ENCODE results near the gene CDKN1C.

Gene CDKN1C

DNA sequence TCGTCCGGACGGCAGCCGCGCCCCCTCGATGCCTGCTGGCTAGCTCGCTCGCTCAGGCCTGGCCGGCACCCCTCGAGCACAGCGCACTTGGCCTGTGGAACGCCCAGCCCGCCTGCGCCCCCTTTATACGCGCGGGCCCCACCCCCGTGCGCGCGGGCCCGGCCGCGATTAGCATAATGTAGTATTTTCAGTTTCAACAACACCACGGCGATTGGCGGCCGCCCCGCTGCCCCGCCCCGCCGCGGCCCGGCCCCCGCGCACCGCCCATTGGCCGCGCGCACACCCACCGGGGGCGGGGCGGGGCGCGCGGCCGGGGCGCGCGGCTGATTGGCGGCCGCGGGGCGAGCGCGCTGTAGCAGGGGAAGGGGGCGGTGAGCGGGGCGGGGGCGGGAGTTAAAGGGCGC, at the start of gene CDKN1C:
Gene CDKN1C, minus strand, starts transcription at position 98 of the 404 bp plus-strand sequence. CDS start 319 bp downstream, outside the sequence.
- DNase-seq, result peak in 13 of 14 donors; percentile 14 to 91 (median 74)

DNA sequence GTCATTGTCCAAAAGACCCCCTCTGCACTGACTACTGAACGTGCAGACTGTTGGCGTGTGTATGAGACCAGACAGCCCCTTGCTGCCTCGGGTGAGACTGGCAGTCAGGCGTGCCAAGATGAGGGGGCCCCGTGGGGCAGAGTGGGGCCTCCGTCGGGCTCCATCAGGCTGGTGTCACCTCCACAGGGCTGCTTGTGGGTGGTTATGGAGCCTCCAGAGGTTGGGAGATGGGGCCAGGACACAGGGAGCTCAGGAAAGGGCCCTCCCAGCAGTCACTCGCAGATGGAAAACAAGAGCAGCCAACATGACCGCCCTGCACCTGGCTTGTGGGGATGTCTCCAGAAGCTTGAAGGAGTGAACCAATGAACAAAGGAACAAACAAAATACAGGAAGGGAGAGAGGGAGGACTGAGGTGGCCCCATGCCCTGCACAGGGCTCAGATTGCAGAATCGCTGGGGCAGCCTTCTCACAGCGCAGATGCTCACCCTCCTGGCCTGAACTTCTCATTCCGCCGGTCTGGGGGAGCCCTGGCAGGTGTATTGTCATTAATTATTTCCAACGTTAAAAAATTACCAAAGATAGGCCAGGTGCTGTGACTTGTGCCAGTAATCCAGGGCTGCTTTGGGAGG, 49.1 kb upstream of the CDKN1C start:
- DNase-seq, result no peak

DNA sequence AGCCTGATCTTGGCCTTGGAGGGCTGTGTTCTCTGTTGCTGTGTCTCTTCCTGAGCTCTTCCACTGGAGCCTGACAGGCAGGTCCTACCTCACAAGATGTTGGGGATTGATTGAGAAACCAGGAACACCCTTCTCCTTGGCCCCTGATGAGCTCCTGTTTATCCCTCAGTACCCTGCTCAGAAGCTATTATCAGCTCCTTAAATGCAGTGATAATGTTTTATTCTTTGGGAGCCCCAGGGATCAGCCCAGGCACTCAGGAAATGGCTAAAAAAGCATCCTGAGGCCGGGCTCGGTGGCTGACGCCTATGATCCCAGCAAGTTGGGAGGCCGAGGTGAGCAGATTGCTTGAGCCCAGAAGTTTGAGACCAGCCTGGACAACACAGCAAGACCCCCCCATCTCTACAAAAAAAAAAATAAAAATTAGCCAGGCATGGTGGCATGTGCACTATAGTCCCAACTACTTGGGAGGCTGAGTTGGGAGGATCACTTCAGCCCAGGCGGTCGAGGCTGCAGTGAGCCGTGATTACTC, 48.5 kb upstream of the CDKN1C start:
- DNase-seq, result no peak

DNA sequence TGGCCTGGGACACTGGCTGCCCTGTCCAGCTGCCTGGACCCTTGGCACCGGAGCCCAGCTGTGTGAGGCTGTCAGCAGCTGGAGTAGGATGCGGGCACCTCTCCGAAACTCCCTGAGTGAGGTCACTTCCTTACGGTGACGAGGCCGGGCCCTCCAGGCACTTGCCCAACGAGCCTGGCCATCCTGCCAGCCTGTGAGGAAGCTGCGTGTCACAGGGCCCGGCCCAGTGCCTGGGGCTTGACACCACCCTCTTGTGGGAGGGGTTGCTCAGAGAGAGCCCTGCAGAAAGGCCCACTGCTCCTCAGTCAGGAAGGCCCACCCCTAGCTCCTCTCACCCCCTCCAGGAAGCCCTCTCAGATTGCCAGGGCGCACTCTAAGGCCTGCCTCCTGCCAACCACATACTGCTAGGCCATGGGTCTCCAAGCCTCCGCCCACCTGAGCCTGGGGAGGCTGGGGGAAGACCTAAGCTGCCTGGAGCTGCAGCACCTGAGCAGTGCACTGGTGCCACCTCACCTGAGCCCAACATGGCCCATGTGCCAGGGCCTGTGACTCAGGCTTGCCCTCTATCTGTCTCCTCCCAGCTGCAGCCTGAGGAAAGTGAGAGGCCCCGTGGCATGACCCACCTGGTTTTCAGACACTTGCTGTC, 47.9 kb upstream of the CDKN1C start:
- peak in 2 of 14 donors; percentile 24 to 41 for DNase-seq

DNA sequence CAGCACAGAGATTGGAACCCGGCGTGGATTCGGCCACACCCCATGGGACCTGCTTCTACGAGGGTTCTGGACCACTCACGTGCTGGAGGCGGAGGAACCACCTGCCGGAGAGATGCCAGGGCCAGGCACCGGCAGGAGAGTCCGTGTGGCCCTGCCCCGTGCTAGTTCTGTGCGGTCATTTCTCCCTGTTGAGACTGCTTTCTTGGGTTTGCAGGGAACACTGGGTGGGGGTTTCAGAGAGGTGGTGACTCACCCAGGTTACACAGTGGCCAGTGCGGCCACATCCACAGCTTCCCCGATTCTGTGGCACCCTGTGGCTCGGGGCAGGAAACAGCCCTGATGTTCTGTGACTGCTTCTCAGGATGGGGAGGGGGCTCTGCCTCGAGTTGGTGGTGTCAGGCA, 47.3 kb upstream of the CDKN1C start:
- no peak for DNase-seq

DNA sequence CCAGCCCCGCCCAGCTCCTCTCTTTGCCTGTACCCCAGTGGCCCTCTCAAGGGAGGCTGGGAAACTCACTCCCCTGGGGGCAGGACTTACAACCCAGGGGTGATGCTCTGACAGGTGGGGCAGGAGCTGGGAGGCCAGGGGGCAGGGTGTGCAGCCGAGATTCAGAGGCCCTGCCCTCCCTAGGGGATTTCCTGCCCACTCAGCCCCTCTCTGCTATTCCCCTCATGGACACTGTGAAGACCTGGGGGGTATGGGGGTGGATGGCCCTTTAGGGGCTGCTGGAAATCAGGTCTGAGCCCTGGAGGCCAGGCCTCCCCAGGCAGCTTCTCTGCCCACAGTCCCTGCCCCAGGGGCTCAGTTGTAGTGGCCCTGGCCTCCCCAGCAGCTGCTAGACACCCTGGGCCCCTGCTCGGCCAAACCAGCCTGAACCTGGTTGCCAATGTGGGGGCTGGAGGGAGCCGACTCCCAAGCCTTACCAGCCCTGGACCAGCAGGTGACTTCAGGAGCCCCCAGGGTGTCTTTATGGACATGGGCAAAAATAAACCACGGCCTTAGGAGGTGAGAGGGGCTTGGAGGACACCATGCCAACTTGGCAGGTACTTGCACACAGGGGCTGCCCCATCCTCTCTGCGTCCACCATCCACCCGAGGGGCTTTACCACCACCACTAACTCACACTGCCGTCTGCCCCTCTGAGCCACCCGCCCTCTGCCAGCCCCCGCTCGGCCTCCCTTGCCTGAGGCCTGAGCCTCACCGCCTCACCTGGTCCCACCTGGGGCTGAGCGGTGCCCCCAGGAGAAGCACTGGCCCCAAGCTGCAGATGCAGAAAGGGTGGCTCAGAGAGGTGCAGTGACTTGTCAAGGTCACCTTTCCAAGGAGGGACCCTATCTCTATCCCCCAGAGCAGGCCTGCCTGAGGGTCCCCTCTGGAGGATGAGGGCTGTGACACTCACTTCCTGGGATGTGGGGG, 46.5 kb upstream of the CDKN1C start:
- no peak for DNase-seq

DNA sequence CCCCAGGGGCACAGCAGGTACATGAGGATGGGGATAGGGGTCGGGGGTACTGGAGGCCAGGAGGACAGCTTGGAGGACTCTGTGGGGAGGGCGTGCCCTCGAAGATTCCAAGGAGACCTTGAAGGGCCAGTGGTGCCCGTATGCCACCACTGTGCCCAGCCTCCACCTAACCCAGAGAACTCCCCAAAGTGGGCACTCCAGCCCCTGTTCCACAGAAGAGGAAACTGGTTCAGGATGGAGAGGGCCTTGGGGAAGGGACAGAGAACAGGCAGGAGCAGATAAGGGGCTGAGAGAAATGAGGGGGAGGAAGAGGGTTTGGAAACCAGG, 45.8 kb upstream of the CDKN1C start:
- no peak for DNase-seq

DNA sequence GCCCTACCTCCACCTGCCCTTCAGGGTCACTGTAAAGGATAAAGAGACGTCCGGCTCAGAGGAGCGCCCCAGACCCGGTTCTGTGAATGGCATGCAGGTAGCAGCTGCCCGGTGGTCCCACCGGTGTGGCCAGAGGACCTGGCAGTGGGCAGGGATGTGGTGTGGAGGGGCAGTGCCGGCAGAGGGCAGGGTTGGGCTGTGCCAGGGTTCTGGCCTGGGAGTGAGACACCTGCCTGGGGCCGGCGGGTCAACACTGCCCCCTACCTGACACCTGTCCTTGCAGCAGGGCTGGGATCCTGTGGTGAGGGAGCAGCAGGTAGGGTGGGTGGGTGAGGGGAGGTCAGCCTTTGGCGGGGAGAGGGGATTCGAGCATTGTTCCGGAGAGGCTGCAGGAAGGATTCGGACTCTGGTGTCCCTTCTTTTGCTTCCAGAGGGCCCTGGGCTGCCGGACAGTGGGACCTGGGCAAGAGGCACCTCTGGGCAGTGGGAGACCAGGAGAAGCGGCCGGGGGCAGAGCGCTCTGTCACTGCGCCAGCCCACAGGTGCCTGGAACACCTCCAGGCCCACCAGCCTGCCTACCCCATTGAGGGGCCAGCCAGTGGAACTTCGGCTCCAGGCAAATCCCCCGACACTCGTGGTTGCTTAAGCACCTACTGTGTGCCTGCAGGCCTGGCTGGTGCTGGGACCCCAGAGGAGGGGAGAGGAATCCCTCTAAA, 45.3 kb upstream of the CDKN1C start:
- peak in 1 of 14 donors; percentile 21 for DNase-seq

DNA sequence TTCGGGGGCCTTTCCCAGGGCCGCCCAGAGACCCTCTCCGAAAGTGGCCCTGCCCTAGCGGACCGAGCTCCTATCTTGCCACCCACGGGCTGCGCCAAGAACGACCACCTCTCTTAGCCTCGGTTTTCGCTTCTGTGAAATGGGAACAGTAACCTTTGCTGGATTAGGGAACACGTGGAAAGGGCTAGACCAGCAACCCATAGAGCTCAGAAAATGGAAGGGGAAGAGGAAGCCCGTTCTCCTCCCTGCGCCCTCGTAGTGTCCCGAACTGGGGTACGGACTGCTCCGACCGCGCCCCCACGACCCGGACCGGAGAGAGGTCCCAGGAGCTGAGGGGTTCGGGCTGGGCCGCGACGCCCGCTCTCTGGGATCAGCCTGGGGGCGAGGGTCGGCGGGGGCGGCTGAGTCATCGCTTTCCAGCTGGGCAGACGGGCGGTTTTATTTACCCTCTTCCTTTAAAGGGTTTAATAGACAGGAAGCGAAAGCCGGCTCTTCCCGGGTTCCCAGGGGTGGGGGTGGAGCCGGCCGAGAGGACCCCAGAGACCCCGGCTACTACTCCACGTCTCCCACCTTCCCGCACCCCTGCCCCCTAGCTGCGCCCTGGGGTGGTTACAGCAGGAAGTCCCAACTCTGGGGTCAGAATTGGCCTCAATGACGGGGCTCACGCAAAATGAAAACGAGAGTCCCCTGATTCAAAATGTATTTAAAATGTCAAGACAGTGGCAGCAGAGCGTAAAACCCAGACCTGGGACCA, 44.6 kb upstream of the CDKN1C start:
- DNase-seq, result no peak

DNA sequence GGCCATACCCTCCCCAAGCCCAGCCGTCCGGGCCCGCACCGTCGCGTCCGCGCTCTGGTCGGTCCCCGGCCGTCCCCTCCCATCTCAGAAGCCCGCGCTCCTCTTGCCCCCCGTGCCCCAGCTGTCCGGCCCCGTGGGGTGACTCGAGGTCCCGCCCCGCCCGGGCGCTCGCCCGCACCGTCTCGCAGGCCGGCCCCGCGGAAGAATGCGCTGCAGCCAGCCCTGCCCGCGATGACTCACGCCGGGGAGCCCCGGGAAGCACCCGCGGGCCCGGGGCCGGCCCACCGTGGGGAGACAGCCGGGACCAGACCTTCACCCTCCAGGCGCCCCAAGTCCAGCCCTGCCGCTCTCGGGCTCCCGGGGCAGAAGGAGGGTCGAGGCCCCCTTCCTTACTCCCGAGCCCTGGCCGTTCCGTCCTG, 44.0 kb upstream of the CDKN1C start:
- no peak for DNase-seq

DNA sequence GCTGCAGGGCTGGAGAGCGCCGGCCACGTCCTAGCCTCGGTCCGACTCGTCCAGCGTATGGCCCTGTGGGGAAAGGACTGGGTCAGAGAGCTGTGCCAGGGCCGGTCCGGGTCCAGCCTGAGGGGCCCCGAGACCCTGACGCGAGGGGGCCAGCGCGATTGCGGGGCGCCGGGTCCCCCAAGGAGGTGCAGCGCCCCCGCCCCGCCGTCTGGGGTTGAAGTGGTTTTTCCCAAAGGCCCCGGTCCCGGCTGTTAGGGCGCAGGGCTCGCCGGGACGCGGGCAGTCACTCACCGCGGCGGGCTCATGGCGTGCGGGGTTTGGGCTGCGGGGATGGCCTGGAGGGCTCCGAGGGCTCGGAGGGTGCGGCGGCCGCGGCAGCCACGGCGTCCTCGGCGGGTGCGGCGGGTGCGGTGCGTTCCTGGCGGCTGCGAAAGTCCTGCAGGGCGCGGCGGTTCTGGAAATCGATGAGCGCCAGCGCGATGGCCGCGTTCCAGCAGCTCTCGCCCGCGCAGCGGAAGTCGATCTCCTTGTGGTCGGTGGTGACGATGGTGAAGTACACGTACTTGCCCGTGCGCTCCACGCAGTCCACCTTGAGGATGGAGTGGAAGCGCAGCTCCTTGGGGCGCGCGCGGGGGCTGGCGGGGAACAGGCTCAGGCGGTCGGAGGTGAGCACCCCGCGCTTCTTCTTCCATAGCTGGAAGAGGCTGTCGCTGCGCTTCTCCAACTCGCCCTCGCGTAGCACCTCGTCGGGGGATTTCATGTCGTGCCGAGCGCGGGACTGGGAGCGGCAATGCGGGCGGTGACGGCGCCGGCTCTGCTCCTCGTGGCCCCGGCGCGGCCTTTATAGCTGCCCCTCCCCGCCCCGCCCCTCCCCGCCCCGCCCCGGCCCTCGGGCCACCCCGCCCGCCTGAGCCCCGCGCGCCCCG, 43.3 kb upstream of the CDKN1C start, which contains the start of gene PHLDA2:
Gene PHLDA2, minus strand, starts transcription at position 816 of the 926 bp plus-strand sequence. Its CDS starts 56 bp downstream, at position 760.
- no peak for DNase-seq

DNA sequence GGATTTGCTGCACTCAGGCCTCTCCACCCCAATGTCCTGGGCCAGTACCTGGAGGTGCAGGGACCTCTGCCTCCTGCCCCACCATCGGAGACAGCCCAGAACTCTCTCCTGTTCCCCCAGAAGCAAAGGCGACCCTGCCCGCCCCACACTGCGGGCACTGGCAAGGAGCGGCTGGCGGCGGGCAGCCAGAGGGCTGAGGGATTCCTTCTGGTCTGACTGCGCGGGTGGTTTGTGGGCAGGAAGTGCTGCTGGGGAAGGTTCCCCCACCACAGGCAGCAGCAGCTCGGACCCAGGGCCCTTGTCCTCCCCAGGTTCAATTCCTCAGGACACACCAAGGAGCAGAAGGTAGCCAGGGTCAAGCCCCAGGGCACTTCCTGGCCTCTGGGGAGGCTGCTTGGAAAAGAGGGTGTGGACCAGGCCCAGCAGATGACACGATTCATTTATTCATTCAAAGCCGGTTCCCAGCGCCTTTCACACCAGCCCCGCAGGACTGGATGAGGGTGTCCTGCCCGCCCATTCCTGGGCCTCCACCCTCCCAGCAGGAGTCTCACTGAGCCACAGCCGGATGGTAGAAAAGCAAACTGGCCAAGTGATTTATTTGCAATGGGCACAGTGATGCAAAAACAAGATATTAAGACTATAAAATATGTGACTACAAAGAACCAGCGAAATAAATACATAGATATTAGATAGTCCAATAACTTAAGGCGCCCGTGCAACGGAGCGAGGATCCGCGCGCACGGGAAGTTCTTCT, 42.5 kb upstream of the CDKN1C start:
- DNase-seq, result no peak

DNA sequence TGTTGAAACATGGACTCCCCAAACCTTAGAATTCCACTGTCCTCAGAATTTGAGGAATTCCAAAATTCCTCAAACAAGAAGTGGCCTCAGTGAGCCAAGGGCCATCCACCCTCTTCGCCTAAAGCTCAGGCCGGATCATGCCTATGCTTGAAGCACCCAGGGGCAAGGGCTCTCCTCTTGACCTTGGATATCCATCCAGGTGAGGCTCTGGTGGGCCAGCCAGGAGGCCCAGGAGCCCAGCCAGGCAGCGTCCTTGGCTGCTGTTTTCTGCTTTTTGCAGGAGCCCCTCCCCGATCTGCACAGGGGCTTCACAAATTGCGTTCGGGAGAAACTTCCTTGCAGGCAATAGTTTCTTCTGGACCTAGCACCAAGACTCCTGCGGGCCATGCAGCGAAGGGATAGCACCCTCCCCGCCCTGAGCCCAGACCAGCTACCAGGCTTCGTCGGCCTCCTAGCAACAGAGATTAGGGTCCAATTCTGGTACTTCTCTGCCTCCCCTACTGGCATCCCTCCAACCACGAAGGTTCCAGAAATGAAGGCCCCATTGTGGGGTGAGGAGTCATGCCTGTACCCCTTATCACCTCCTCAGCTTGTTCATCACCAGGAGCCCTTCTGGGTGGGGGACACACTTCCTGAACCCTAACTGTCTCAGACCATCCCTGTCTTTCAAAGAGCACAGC, 41.7 kb upstream of the CDKN1C start:
- no peak for DNase-seq

DNA sequence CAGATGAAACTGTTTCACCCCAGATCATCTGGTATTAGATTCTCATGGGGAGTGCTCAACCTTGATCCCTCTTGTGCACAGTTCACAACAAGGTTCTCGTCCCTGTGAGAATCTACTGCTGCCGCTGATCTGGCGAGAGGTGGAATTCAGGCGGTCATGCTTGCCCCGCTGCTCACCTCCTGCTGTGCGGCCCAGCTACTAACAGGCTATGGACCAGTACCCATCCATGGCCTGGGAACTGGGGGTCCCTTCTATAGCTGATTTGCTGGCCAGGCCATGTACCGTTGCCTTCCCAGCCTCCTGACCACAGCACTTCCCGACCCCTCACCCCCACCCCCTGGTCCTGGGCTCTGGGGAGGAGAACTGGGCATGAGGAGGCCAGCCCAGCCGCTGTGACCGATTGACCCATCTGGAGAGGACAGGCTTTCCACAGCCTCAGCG, 41.1 kb upstream of the CDKN1C start:
- no peak for DNase-seq

DNA sequence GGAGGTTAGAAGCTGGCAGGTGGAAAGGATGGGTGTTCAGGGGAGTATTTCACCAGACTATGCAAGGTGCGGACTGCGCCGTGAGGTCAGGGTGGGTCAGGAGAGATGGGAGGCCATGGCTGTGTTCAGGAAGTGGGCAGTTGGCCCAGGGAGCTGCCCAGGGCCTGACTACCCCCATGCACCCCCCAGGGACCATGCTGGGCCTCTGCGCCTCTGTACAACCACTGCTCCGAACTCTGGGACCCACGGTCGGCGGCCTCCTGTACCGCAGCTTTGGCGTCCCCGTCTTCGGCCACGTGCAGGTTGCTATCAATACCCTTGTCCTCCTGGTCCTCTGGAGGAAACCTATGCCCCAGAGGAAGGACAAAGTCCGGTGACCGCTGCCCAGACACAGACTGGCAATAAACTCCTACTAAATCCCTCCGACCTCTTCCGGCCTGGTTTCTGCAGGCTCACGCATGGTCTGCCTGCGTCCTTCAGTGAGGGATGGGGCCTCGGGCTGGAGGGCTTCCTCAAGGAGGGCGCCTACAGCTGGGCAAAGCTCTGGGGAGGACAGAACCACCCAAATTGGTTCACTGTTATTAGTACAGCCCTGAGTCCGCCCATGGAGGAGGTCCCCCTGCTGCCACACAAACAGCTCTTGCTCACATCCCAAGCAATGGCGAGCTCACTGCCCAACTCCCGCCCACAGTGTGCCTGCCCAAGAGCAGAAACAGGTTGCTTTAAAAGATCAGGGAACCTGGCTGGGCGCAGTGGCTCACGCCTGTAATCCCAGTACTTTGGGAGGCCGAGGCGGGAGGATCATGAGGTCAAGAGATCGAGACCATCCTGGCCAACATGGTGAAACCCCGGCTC, 39.5 kb upstream of the CDKN1C start:
- DNase-seq, result no peak

DNA sequence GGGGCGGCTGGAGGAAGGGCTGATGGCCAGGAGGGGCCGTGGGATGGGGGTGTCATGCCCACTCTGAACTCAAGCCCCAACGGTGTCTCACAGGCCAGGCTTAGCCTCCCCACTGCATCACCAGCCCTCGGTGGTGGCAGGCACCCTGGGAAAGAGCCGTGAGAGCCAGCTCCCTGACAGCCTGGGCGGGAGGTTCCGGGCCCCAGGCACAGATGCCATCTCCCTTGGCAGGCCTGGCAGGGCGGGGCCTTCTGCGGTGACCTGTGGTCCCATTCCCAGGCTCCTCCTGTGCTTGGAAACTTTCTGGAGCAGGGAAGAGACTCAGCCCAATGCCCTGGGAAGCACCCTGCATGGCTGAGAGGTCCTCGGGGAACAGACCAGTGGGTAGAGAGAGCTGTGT, 38.8 kb upstream of the CDKN1C start:
- DNase-seq, result no peak

DNA sequence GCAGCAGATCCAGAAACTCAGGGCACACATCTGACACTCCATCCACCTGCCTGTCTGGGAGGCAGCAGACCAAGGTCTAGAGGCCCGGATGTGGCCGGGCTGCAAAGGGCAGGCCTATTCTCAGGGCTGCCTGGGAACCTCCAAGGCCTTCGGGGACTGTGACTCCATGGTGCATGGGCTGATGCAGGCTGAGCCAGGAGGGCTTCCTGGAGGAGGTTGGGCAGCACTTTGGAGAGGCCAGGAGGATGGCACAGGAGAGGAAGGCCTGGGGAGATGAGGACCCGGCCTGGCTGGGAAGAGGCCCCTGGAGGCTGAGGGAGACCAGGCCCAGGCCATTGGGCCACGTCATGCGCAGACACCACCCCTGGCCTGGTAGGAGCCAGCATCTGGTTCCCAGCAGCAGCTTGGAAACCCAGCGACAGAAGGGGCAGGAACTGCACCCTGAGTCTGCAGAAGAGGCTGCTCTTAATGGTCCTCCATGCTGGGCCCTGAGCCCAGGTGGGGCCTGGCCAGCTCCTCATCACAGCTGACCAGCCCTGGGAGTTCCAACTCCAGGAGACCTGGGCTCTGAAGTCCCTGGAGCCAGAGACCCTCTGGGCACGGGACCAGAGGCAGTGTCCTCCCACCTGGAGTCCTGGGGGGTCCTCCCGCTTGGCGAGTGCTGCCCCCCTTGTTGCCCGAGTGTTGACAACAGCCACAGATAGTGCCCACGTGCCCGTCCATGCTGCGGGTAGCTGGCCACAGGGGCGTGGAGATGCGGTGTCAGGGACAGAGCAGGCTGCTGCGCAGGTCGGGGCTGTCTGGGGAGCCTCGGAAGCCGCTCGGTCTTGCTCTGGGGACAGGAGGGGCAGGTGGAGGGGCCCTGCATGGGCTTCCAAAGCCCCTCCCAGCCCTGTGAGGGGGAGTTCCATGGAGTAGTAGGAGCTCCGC, 38.1 kb upstream of the CDKN1C start:
- no peak for DNase-seq

All from C1 segment of cervical spinal cord (tissue), 14 donors.